Neural cell (in vitro differentiated cells): ENCODE data around the gene SMIM11.

Source experiments
- EP300 ChIP-seq: fragments of 450-650 bp; conservative IDR thresholded peaks from 2 replicates; pipeline ENCODE4 v1.6.1; 2014; ENCODE audit warnings: antibody characterized with exemption, mild to moderate bottlenecking, moderate library complexity; ENCODE audit not compliant: poor library complexity, severe bottlenecking
- EZH2 ChIP-seq: fragments of 200-600, 300-800 bp; shearing (Covaris generic), sonication (generic); IDR thresholded peaks from 2 replicates; pipeline ENCODE4 v1.6.1; 2014; ENCODE audit warnings: antibody characterized with exemption, low read length, borderline replicate concordance, mild to moderate bottlenecking; ENCODE audit not compliant: insufficient read depth, poor library complexity, severe bottlenecking
- REST ChIP-seq: IDR thresholded peaks from 2 replicates; pipeline ENCODE4 v1.6.1; 2012; ENCODE audit warnings: borderline replicate concordance
- TAF1 ChIP-seq: IDR thresholded peaks from 2 replicates; pipeline ENCODE4 v1.6.1; 2012; ENCODE audit warnings: low read depth
- TF ChIP-seq, protein P1 (sequence below): fragments of 450-650 bp; IDR thresholded peaks from 2 replicates; pipeline ENCODE4 v1.5.1; 2014; ENCODE audit warnings: antibody characterized with exemption, mild to moderate bottlenecking, moderate library complexity; ENCODE audit not compliant: poor library complexity, severe bottlenecking

DNA sequence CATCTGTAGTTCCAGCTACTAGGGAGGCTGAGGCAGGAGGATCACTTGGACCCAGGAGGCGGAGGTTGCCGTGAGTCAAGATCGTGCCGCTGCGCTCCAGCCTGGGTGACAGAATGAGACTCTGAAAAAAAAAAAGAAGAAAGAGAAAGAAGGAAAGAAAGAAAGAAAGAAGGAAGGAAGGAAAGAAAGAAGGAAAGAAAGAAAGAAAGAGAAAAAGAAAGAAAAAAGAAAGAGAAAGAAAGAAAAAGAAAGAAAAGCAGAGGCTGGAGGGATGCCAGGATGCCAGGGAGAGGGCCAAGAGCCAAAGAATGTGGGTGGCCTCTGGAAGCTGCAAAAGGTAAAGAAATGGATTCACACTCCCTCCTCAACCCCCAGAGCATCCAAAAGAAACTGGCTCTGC, 19.7 kb upstream of the SMIM11 start:
- TF ChIP-seq TAF1, result no peak
- TF ChIP-seq, protein P1, sequence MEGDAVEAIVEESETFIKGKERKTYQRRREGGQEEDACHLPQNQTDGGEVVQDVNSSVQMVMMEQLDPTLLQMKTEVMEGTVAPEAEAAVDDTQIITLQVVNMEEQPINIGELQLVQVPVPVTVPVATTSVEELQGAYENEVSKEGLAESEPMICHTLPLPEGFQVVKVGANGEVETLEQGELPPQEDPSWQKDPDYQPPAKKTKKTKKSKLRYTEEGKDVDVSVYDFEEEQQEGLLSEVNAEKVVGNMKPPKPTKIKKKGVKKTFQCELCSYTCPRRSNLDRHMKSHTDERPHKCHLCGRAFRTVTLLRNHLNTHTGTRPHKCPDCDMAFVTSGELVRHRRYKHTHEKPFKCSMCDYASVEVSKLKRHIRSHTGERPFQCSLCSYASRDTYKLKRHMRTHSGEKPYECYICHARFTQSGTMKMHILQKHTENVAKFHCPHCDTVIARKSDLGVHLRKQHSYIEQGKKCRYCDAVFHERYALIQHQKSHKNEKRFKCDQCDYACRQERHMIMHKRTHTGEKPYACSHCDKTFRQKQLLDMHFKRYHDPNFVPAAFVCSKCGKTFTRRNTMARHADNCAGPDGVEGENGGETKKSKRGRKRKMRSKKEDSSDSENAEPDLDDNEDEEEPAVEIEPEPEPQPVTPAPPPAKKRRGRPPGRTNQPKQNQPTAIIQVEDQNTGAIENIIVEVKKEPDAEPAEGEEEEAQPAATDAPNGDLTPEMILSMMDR, result no peak
- TF ChIP-seq EZH2, result no peak
- no peak for TF ChIP-seq REST
- no peak for TF ChIP-seq EP300
